WTC11 (cell line): Measurements from ENCODE around the gene PCDH12. TPM values are rescaled to one million over a fixed set of nuclear protein-coding genes. Genes with fewer than 3 reads are reported as not detected.

Experiments used
- ATAC-seq: fragments of 200-7000 bp; cut with Tn5 transposase; 2 replicates; pipeline ENCODE4 v1.10.0; 2021; ENCODE audit warnings: mild to moderate bottlenecking, moderate library complexity
- CTCF ChIA-PET: fragments of 300-600 bp; sonication (Branson Sonifier 250); formaldehyde crosslinking; loops from one replicate; lab custom pipeline; 2021; ENCODE audit warnings: antibody characterized with exemption; lab: Charles Lee
- POLR2A ChIA-PET: fragments of 350-600 bp; sonication (Branson Sonifier 250); formaldehyde crosslinking; loops from one replicate; lab custom pipeline; 2021; ENCODE audit warnings: antibody characterized with exemption; lab: Charles Lee
- DNase-seq: peaks from one replicate; pipeline ENCODE4 v3.0.0; 2021; ENCODE audit warnings: low spot score
- H3K27ac Mint-ChIP-seq: 2 replicates; pipeline ENCODE4 v1.8.0; 2021; ENCODE audit warnings: mixed read lengths
- H3K27me3 Mint-ChIP-seq: 2 replicates; pipeline ENCODE4 v1.8.0; 2021; ENCODE audit warnings: low read depth, mild to moderate bottlenecking, moderate library complexity, mixed read lengths
- H3K36me3 Mint-ChIP-seq: 2 replicates; pipeline ENCODE4 v1.8.0; 2021; ENCODE audit warnings: mixed read lengths
- H3K4me1 Mint-ChIP-seq: 2 replicates; pipeline ENCODE4 v1.8.0; 2022; ENCODE audit warnings: mixed read lengths
- H3K4me3 Mint-ChIP-seq: 2 replicates; pipeline ENCODE4 v1.8.0; 2021; ENCODE audit warnings: mild to moderate bottlenecking, moderate library complexity, mixed read lengths
- H3K9me3 Mint-ChIP-seq: 2 replicates; pipeline ENCODE4 v1.8.0; 2021; ENCODE audit warnings: mixed read lengths
- AFF4 ChIP-seq: sonication (generic); formaldehyde crosslinking; IDR thresholded peaks from 2 replicates; pipeline ENCODE4 v1.8.1; 2023; ENCODE audit warnings: mild to moderate bottlenecking, missing genetic modification reagents, borderline replicate concordance
- E2F1 ChIP-seq: sonication (generic); formaldehyde crosslinking; IDR thresholded peaks from 2 replicates; pipeline ENCODE4 v1.8.0; 2022; ENCODE audit warnings: mild to moderate bottlenecking, missing genetic modification reagents
- E2F4 ChIP-seq: sonication (generic); formaldehyde crosslinking; IDR thresholded peaks from 2 replicates; pipeline ENCODE4 v1.8.1; 2022; ENCODE audit warnings: low read depth, mild to moderate bottlenecking, moderate library complexity, missing genetic modification reagents, borderline replicate concordance
- ELF4 ChIP-seq: sonication (generic); formaldehyde crosslinking; IDR thresholded peaks from 2 replicates; pipeline ENCODE4 v1.8.1; 2022; ENCODE audit warnings: low read depth, mild to moderate bottlenecking, moderate library complexity, missing genetic modification reagents
- GABPB1 ChIP-seq: sonication (generic); formaldehyde crosslinking; IDR thresholded peaks from 2 replicates; pipeline ENCODE4 v1.8.1; 2023; ENCODE audit warnings: mild to moderate bottlenecking, missing genetic modification reagents
- IRF1 ChIP-seq: sonication (generic); formaldehyde crosslinking; IDR thresholded peaks from 2 replicates; pipeline ENCODE4 v1.8.0; 2023; ENCODE audit warnings: missing genetic modification reagents
- MAX ChIP-seq: sonication (generic); formaldehyde crosslinking; IDR thresholded peaks from 2 replicates; pipeline ENCODE4 v1.8.0; 2022; ENCODE audit warnings: mild to moderate bottlenecking, missing genetic modification reagents
- PREB ChIP-seq: sonication (generic); formaldehyde crosslinking; IDR thresholded peaks from 2 replicates; pipeline ENCODE4 v1.8.1; 2022; ENCODE audit warnings: mild to moderate bottlenecking, missing genetic modification reagents, moderate library complexity, borderline replicate concordance
- USF1 ChIP-seq: sonication (generic); formaldehyde crosslinking; IDR thresholded peaks from 2 replicates; pipeline ENCODE4 v1.8.0; 2022; ENCODE audit warnings: mild to moderate bottlenecking, missing genetic modification reagents
- ZNF232 ChIP-seq: sonication (generic); formaldehyde crosslinking; IDR thresholded peaks from 2 replicates; pipeline ENCODE4 v1.8.0; 2022; ENCODE audit warnings: mild to moderate bottlenecking, missing genetic modification reagents
- ZNF263 ChIP-seq: sonication (generic); formaldehyde crosslinking; IDR thresholded peaks from 2 replicates; pipeline ENCODE4 v1.8.1; 2022; ENCODE audit warnings: low read depth, mild to moderate bottlenecking, moderate library complexity, missing genetic modification reagents
- ZNF317 ChIP-seq: sonication (generic); formaldehyde crosslinking; IDR thresholded peaks from 2 replicates; pipeline ENCODE4 v1.8.1; 2023; ENCODE audit warnings: low read depth, mild to moderate bottlenecking, moderate library complexity, missing genetic modification reagents, borderline replicate concordance
- ZNF425 ChIP-seq: fragments of 250-450 bp; sonication (Bioruptor Pico); conservative IDR thresholded peaks from 2 replicates; pipeline ENCODE4 v1.9.0; 2021; ENCODE audit warnings: mild to moderate bottlenecking
- total RNA-seq: library from RNA; stranded (reverse); gene quantifications from 3 replicates; pipeline ENCODE4 v1.2.3, GENCODE V29; 2021

The PCDH12 gene
- total RNA-seq, 1 experiment from 2014 or later, result 0.33 TPM

- DNase-seq (no peak), ATAC-seq (no peak)
- no peak overlapping the region for H3K4me3 Mint-ChIP-seq
- TF ChIP-seq E2F1 (no peak), GABPB1 (no peak), ZNF263 (no peak), ELF4 (CRISPR knock-in tag) (no peak)
- CTCF ChIA-PET, result interaction anchor here (2.3 kb wide), 1 partner anchor 9 kb away, joined by 7 read pairs; the partner anchor contains the start of gene RNF14
- POLR2A ChIA-PET, result interaction anchor here (1.1 kb wide), 1 partner anchor 9 kb away, joined by 5 read pairs; the partner anchor contains the start of gene RNF14
- peaks cover 61% of the 10 kb centered on the region for H3K36me3 Mint-ChIP-seq
- H3K9me3 Mint-ChIP-seq, result no peaks in the 10 kb centered on the region
- peak overlapping the region; percentile 35; the same call in 1 of the 2 replicates for H3K27ac Mint-ChIP-seq
- no peaks in the 10 kb centered on the region for H3K4me1 Mint-ChIP-seq
- no peaks in the 10 kb centered on the region for H3K27me3 Mint-ChIP-seq
Observed at GRCh38 chr5:141978389-141978788, 20.4 kb upstream of the PCDH12 start.

GRCh38 chr5:141976176-141976575 is 18.2 kb upstream of the PCDH12 start:
- H3K4me1 Mint-ChIP-seq, result no peaks in the 10 kb centered on the region; the same call in 1 of the 2 replicates
- no peak overlapping the region for H3K27ac Mint-ChIP-seq
- CTCF ChIA-PET, result interaction anchor here (0.6 to 2.1 kb wide), 5 partner anchors 15 to 679 kb away, joined by 3 to 13 read pairs (median 4); no protein-coding TSS in a partner anchor
- POLR2A ChIA-PET, result no interaction called here
- no peaks in the 10 kb centered on the region for H3K27me3 Mint-ChIP-seq
- H3K9me3 Mint-ChIP-seq, result no peaks in the 10 kb centered on the region
- DNase-seq (no peak), ATAC-seq (no peak)
- TF ChIP-seq ZNF232 (CRISPR knock-in tag) (no peak), E2F4 (no peak), MAX (no peak), USF1 (no peak), AFF4 (CRISPR knock-in tag) (no peak), IRF1 (CRISPR knock-in tag) (no peak), ZNF317 (no peak), ELF4 (CRISPR knock-in tag) (no peak), PREB (no peak), ZNF425 (CRISPR knock-in tag) (no peak)
- no peak overlapping the region for H3K4me3 Mint-ChIP-seq
- peaks cover 54% of the 10 kb centered on the region for H3K36me3 Mint-ChIP-seq
